A673 (cell line): ENCODE data around the gene PIGW. TPM values are rescaled to one million over a fixed set of nuclear protein-coding genes. Genes with fewer than 3 reads are reported as not detected.

ENCODE experiments used
- BruUV-seq: library from RNA; stranded (reverse); fragments of 400-500 nt; replicated peaks from 2 replicates; lab custom pipeline; 2021; lab: Mats Ljungman, UMichigan
- CTCF ChIA-PET: fragments of 300-600 bp; sonication (Branson Sonifier 250); formaldehyde crosslinking; loops from one replicate; lab custom pipeline; 2022; ENCODE audit warnings: antibody characterized with exemption; lab: Charles Lee
- POLR2A ChIA-PET: fragments of 300-600 bp; sonication (Branson Sonifier 250); formaldehyde crosslinking; loops from one replicate; lab custom pipeline; 2022; ENCODE audit warnings: antibody characterized with exemption; ENCODE audit not compliant: low non-redundant PET; lab: Charles Lee
- DNase-seq: peaks from one replicate; pipeline ENCODE4 v3.0.0-alpha.2; 2015; ENCODE audit warnings: low spot score
- H3K27ac ChIP-seq: fragments of 200-600 bp; sonication (generic); 2 replicates; pipeline ENCODE4 v1.5.1; 2016; ENCODE audit warnings: mixed run types, low read depth, mild to moderate bottlenecking, mixed read lengths, antibody characterized with exemption, low read length; ENCODE audit not compliant: poor library complexity, severe bottlenecking
- H3K27me3 ChIP-seq: fragments of 200-600 bp; sonication (generic); replicated peaks from 2 replicates; pipeline ENCODE4 v1.6.1; 2017; ENCODE audit warnings: mixed run types, low read depth, mild to moderate bottlenecking, mixed read lengths, antibody characterized with exemption, low read length; ENCODE audit not compliant: insufficient read depth, poor library complexity
- H3K36me3 ChIP-seq: fragments of 200-600 bp; sonication (generic); 2 replicates; pipeline ENCODE4 v1.6.1; 2016; ENCODE audit warnings: mixed run types, mild to moderate bottlenecking, mixed read lengths, antibody characterized with exemption, low read length; ENCODE audit not compliant: insufficient read depth, poor library complexity, severe bottlenecking
- H3K4me1 ChIP-seq: fragments of 200-600 bp; sonication (generic); 2 replicates; pipeline ENCODE4 v1.6.1; 2017; ENCODE audit warnings: mixed run types, mild to moderate bottlenecking, mixed read lengths, antibody characterized with exemption, low read length; ENCODE audit not compliant: insufficient read depth, poor library complexity, severe bottlenecking
- H3K4me3 ChIP-seq: fragments of 200-600 bp; sonication (generic); 2 replicates; pipeline ENCODE4 v1.5.1; 2016; ENCODE audit warnings: low read depth, mixed run types, mild to moderate bottlenecking, mixed read lengths, low read length; ENCODE audit not compliant: poor library complexity, severe bottlenecking
- H3K9me3 ChIP-seq: fragments of 200-600 bp; sonication (generic); 2 replicates; pipeline ENCODE4 v1.6.1; 2016; ENCODE audit warnings: mixed run types, low read depth, mild to moderate bottlenecking, mixed read lengths, antibody characterized with exemption, low read length; ENCODE audit not compliant: poor library complexity, severe bottlenecking
- CTCF ChIP-seq: fragments of 300-800, 200-600 bp; sonication (generic); conservative IDR thresholded peaks from 2 replicates; pipeline ENCODE4 v1.5.1; 2017; ENCODE audit warnings: low read depth, mild to moderate bottlenecking, antibody characterized with exemption, low read length, moderate library complexity, mixed read lengths
- EZH2 ChIP-seq: fragments of 200-600 bp; sonication (generic); IDR thresholded peaks from 2 replicates; pipeline ENCODE4 v1.6.1; 2017; ENCODE audit warnings: borderline replicate concordance, low read depth, mild to moderate bottlenecking, mixed read lengths, antibody characterized with exemption, low read length; ENCODE audit not compliant: poor library complexity, severe bottlenecking
- intact Hi-C: fragments of 100-400 bp; cut with micrococcal nuclease; formaldehyde crosslinking; loops from one replicate; pipeline ENCODE4 v1.10.0; 2022; ENCODE audit not compliant: unreplicated experiment
- total RNA-seq: library from RNA; stranded (reverse); gene quantifications from 2 replicates; pipeline ENCODE4 v1.2.3, GENCODE V29; 2021

Gene PIGW
- total RNA-seq, 1 experiment from 2014 or later, result 10.3 TPM

GRCh38 chr17:36498155-36498554 lies 36.6 kb upstream of the PIGW start:
- H3K9me3 ChIP-seq, result no peaks in the 10 kb centered on the region
- no peak overlapping the region for H3K27ac ChIP-seq
- no peaks in the 10 kb centered on the region for H3K27me3 ChIP-seq
- peaks cover 7% of the 10 kb centered on the region for H3K36me3 ChIP-seq
- no peak for DNase-seq
- H3K4me1 ChIP-seq, result no peaks in the 10 kb centered on the region
- TF ChIP-seq CTCF (no peak), EZH2 (no peak)
- H3K4me3 ChIP-seq, result no peak overlapping the region
- ChIA-PET POLR2A (interaction anchor here (0.5 kb wide), 1 partner anchor 70 kb away, joined by 3 read pairs; no protein-coding TSS in a partner anchor), CTCF (no interaction called here)
- BruUV-seq, result no TSS peak
- intact Hi-C loops, result no loop called here

- no peak overlapping the region for H3K4me3 ChIP-seq
- ChIA-PET POLR2A (no interaction called here), CTCF (no interaction called here)
- BruUV-seq, result no TSS peak
- H3K9me3 ChIP-seq, result no peaks in the 10 kb centered on the region
- no peak overlapping the region for H3K27ac ChIP-seq
- intact Hi-C loops, result no loop called here
- DNase-seq, result no peak
- H3K4me1 ChIP-seq, result no peaks in the 10 kb centered on the region
- no peaks in the 10 kb centered on the region for H3K27me3 ChIP-seq
- H3K36me3 ChIP-seq, result peaks cover 7% of the 10 kb centered on the region
- TF ChIP-seq CTCF, result no peak
- TF ChIP-seq EZH2, result no peak
Measured at GRCh38 chr17:36498560-36499300, 36.1 kb upstream of the PIGW start.

- no peak overlapping the region for H3K27ac ChIP-seq
- no TSS peak for BruUV-seq
- no peak overlapping the region for H3K4me3 ChIP-seq
- H3K36me3 ChIP-seq, result no peaks in the 10 kb centered on the region
- H3K4me1 ChIP-seq, result no peaks in the 10 kb centered on the region
- TF ChIP-seq CTCF, result no peak
- TF ChIP-seq EZH2, result no peak
- ChIA-PET POLR2A (no interaction called here), CTCF (no interaction called here)
- H3K27me3 ChIP-seq, result no peaks in the 10 kb centered on the region
- H3K9me3 ChIP-seq, result no peaks in the 10 kb centered on the region
- no peak for DNase-seq
- intact Hi-C loops, result no loop called here
Measured at GRCh38 chr17:36500745-36501225, 34.0 kb upstream of the PIGW start.
